Renal cortex interstitium (tissue), 15 donors: ENCODE measurements around the gene SPIN3. TPM values are rescaled to one million over a fixed set of nuclear protein-coding genes. Genes with fewer than 3 reads are reported as not detected.
"Not testable (repeated sequence)": the region's sequence is repeated elsewhere in the genome, so short reads cannot be mapped to it uniquely, and the experiment has no call there.

Source experiments
- DNase-seq, 11 donors: peaks; one replicate each; pipeline ENCODE4 v3.0.0-alpha.2; 2013; ENCODE audit warnings: low read depth in 9 of 11, low spot score in 4 of 11; ENCODE audit errors: extremely low read depth in 1 of 11
- long read RNA-seq, 16 experiments: transcript quantifications; one replicate each; lab custom pipeline, GENCODE V29; 2026
- polyA plus RNA-seq, 3 donors: library from polyadenylated mRNA; unstranded; fragments of 120-200 nt; gene quantifications; one replicate each; pipeline ENCODE4 v1.2.1, GENCODE V29; 2013; ENCODE audit not compliant: insufficient read length in 3 of 3

Gene SPIN3
- polyA plus RNA-seq, result 10 to 100 TPM; 17.6 to 25.6 (median 22.8) TPM
- long read RNA-seq, donor 1, full-length matches to known transcripts, result 7 of 7 reads
- long read RNA-seq, donor 1, partial matches to known transcripts, result 0 of 7 reads
- long read RNA-seq, donor 1, other reads (novel, unspliced or antisense), result 0 of 7 reads
- long read RNA-seq, donor 2, full-length matches to known transcripts, result 8 of 8 reads
- long read RNA-seq, donor 2, partial matches to known transcripts, result 0 of 8 reads
- long read RNA-seq, donor 2, other reads (novel, unspliced or antisense), result 0 of 8 reads
- long read RNA-seq, donor 3, full-length matches to known transcripts, result 5 of 5 reads
- long read RNA-seq, donor 3, partial matches to known transcripts, result 0 of 5 reads
- long read RNA-seq, donor 3, other reads (novel, unspliced or antisense), result 0 of 5 reads
- long read RNA-seq, donor 4, full-length matches to known transcripts, result 7 of 7 reads
- long read RNA-seq, donor 4, partial matches to known transcripts, result 0 of 7 reads
- long read RNA-seq, donor 4, other reads (novel, unspliced or antisense), result 0 of 7 reads
- long read RNA-seq, donor 5, full-length matches to known transcripts, result 11 of 11 reads
- long read RNA-seq, donor 5, partial matches to known transcripts, result 0 of 11 reads
- long read RNA-seq, donor 5, other reads (novel, unspliced or antisense), result 0 of 11 reads
- long read RNA-seq, donor 6, full-length matches to known transcripts, result 10 of 10 reads
- long read RNA-seq, donor 6, partial matches to known transcripts, result 0 of 10 reads
- long read RNA-seq, donor 6, other reads (novel, unspliced or antisense), result 0 of 10 reads
- long read RNA-seq, donor 7, full-length matches to known transcripts, result 10 of 10 reads
- long read RNA-seq, donor 7, partial matches to known transcripts, result 0 of 10 reads
- long read RNA-seq, donor 7, other reads (novel, unspliced or antisense), result 0 of 10 reads
- long read RNA-seq, donor 8, full-length matches to known transcripts, result 7 of 7 reads
- long read RNA-seq, donor 8, partial matches to known transcripts, result 0 of 7 reads
- long read RNA-seq, donor 8, other reads (novel, unspliced or antisense), result 0 of 7 reads
- long read RNA-seq, donor 9, full-length matches to known transcripts, result 7 of 7 reads
- long read RNA-seq, donor 9, partial matches to known transcripts, result 0 of 7 reads
- long read RNA-seq, donor 9, other reads (novel, unspliced or antisense), result 0 of 7 reads
- long read RNA-seq, donor 10, full-length matches to known transcripts, result 6 of 6 reads
- long read RNA-seq, donor 10, partial matches to known transcripts, result 0 of 6 reads
- long read RNA-seq, donor 10, other reads (novel, unspliced or antisense), result 0 of 6 reads
- long read RNA-seq, donor 11, full-length matches to known transcripts, result 5 of 5 reads
- long read RNA-seq, donor 11, partial matches to known transcripts, result 0 of 5 reads
- long read RNA-seq, donor 11, other reads (novel, unspliced or antisense), result 0 of 5 reads
- long read RNA-seq, donor 12, full-length matches to known transcripts, result 4 of 4 reads
- long read RNA-seq, donor 12, partial matches to known transcripts, result 0 of 4 reads
- long read RNA-seq, donor 12, other reads (novel, unspliced or antisense), result 0 of 4 reads
- long read RNA-seq, donor 13, full-length matches to known transcripts, result 13 of 13 reads
- long read RNA-seq, donor 13, partial matches to known transcripts, result 0 of 13 reads
- long read RNA-seq, donor 13, other reads (novel, unspliced or antisense), result 0 of 13 reads
- long read RNA-seq, donor 14, full-length matches to known transcripts, result 4 of 4 reads
- long read RNA-seq, donor 14, partial matches to known transcripts, result 0 of 4 reads
- long read RNA-seq, donor 14, other reads (novel, unspliced or antisense), result 0 of 4 reads
- long read RNA-seq, donor 15, full-length matches to known transcripts, result 4 of 4 reads
- long read RNA-seq, donor 15, partial matches to known transcripts, result 0 of 4 reads
- long read RNA-seq, donor 15, other reads (novel, unspliced or antisense), result 0 of 4 reads
- long read RNA-seq, donor 16, full-length matches to known transcripts, result 20 of 20 reads
- long read RNA-seq, donor 16, partial matches to known transcripts, result 0 of 20 reads
- long read RNA-seq, donor 16, other reads (novel, unspliced or antisense), result 0 of 20 reads

DNA sequence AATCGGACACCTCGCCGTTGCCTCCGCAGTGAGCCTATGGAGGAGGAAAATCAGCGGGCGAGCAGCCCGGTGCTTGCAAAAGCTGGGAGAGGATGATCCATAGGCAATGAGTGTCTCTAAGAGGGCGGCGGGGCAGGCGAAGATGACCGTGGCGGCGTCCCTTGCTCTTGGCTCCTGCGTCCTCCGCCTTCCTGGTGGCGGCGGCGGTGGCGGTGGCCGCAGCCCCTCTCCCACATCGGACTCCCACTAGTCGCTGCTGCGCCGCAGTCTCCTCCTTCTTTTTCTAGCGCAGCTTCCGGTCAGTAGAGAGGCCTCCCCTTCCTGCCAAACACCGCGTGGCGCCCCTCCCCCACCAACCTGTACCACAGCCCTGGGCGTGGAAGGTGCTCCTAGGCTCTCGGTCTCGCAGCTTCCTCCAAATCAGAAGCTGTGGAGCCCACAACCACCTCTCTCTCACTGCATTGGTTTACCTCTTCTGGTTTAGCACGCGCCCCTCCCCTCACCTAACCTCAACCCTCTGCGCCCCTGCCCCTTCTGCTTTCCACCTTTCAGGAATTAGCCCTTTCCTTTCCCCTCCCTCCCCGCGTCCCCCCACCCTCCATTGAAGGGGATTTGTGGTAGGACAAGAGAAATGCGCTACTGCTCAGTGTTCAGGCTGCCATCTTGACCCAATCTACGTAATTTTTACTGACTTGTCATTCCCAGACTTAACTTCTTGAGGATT, at the start of gene SPIN3:
SPIN3 (minus strand) TSS at position 271 of the 724 bp plus-strand sequence. CDS start 594 bp downstream, outside the sequence.
- DNase-seq, result peak in 10 of 11 donors; percentile 52 to 81 (median 74)

DNA sequence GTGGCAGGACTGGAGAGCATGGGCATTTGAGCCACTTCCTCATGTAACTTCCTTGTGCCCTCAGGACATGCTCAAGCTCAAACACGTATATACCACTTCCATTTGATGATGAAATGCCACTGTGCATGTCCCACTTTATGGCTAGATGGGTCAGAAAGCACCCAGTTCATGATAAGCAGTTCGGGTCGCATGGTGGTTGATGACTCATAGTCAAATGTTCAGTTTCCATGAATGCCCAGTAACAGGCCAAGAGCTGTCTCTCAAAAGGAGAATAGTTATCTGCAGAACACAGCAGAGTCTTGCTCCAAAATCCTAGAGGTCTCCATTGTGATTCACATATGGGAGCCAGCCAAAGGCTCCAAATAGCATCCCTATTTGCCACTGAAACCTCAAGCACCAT, 48.9 kb upstream of the SPIN3 start:
- no peak for DNase-seq

DNA sequence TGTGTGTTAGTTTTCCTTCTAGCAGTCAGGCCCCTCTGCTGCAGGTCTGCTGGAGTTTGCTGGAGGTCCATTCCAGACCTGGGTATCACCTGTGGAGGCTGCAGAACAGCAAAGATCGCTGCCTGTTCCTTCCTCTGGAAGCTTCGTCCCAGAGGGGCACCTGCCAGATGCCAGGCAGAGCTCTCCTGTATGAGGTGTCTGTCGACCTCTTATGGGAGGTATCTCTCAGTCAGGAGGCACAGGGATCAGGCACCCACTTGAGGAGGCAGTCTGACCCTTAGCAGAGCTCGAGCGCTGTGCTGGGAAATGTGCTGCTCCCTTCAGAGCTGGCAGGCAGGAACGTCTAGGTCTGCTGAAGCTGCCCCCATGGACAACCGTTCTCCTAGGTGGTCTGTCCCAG, 41.9 kb upstream of the SPIN3 start:
- DNase-seq, result not testable (repeated sequence)

- DNase-seq, result peak in 4 of 11 donors; percentile 0 to 7 (median 1)
These were observed 718 bp downstream of the SPIN3 start for GRCh38 chrX:56994375-56995270.

DNA sequence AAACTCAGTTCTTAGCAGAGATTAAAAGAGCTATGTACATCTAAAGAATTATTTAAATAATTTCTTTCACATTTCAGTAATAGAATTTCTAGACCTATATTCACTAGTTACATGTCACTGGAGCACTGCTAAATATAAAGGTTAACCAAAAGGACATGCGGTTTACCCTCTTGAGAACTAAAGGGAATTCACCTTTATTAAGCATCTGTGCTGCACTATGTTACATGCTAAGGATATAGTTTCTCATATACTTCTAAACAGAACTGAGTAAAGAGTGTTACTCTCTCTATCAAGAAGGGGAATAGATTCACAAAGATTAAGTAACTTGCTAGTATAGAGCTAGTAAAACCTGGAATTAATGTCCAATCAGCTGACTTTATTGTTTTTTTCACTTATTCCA, 7.6 kb downstream of the SPIN3 start:
- DNase-seq, result no peak

- no peak for DNase-seq
These were observed 9.2 kb downstream of the SPIN3 start for GRCh38 chrX:56986138-56986537.

DNA sequence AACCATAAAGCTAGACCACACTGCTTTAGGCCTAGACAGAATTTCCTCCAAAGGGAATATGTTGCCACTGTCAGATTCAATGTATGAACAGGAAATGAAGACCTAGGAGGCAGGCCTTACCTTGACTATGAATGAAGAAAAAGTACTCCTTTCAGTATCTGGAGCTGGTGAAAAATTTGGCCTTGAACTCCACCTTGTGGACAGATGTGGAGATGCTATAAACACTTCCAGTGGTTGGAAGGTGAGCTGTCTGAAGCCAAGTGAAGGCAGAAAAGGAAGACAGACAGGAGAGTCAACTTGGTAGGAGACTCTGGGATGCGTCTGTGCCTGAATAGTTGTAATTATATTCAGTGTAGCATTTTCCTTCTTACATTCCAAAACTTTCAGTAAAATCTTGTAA, 17.2 kb downstream of the SPIN3 start:
- DNase-seq, result peak in 8 of 11 donors; percentile 4 to 32 (median 16)

- DNase-seq, result no peak
These were observed 19.7 kb downstream of the SPIN3 start for GRCh38 chrX:56975611-56976010.

DNA sequence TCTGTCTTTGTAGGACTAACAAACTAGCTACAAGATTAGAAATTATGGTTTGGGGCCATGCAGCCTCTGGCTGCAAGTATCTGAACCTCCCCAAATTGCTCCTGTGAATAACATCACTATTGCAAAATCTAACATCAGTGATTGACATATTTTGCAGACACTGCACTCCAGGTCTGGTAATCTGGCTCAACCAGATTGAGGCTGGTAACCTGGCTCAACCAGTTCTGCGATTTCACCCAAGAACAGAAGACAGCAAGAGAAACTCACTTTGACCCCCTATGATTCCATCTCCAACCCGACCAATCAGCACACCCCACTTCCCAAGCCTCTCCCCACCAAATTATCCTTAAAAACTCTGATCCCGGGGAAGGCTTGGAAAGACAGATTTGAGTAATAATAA, 20.9 kb downstream of the SPIN3 start:
- DNase-seq, result no peak

DNA sequence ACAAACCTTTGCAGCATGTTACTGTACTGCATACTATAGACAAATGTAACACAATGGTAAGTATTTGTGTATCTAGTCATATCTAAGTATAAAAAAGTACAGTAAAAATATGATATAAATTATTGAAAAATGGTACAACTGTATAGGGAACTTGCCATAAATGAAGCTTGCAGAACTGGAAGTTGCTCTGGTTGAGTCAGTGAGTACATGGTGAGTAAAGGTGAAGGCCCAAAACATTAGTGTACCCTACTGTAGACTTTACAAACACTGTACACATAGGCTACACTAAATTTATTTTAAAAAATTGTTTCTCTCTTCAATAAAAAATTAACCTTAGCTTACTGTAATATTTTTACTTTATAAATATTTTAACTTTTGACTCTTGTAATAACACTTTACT, 25.8 kb downstream of the SPIN3 start:
- no peak for DNase-seq

- no peak for DNase-seq
These were observed 26.4 kb downstream of the SPIN3 start for GRCh38 chrX:56968980-56969379.

GRCh38 chrX:56963377-56963776, 32.0 kb downstream of the SPIN3 start:
- no peak for DNase-seq

- no peak for DNase-seq
These were observed 47.6 kb downstream of the SPIN3 start for GRCh38 chrX:56947699-56948098.

DNA sequence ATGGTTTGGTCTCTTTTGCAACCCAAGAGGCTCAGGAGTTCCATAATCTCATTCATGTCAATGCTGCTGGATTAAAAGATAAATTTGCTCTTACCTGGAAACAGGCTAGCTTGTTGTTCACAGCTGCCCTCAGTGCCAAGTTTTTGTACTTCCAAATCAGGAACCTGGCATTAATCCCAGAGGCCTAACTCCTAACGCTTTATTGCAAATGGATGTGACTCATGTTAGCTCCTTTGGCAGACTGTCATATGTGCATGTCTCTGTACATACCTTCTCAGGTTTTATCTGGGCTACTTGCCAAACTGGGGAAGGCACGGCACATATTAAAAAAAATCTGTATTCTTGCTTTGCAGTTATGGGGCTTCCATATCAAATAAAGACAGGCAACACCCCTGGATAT, 49.1 kb downstream of the SPIN3 start:
- DNase-seq, result not testable (repeated sequence)

DNA sequence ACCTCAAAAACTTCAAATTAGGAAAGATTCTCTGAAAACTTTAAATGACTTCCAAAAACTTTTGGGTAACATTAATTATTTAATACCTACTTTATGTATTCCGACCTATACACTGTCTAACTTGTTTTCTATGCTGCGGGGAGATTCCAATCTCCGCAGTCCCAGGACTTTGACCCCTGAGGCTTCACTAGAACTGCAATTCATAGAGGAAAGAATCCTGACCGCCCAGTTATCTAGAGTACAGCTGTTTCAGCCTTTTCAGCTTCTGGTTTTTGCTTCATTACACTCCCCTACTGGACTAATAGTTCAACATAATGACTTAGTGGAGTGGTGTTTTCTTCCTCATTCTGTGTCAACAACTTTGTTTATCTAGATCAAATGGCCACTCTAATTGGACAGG, 50.1 kb downstream of the SPIN3 start:
- not testable (repeated sequence) for DNase-seq

GRCh38 chrX:56943264-56943663, 52.1 kb downstream of the SPIN3 start:
- DNase-seq, result no peak
